Nephron (organoid): ENCODE measurements around the gene RMP24.

Experiments used
- H3K27ac Mint-ChIP-seq, 3 experiments: 2 replicates each; pipeline ENCODE4 v1.8.0; 2020; ENCODE audit warnings: mixed read lengths in 3 of 3, mild to moderate bottlenecking in 2 of 3, moderate library complexity in 1 of 3
- H3K27me3 Mint-ChIP-seq: 2 replicates; pipeline ENCODE4 v1.8.0; 2021; ENCODE audit warnings: low read depth, mild to moderate bottlenecking, moderate library complexity, mixed read lengths
- H3K36me3 Mint-ChIP-seq: 2 replicates; pipeline ENCODE4 v1.8.0; 2020; ENCODE audit warnings: low read depth, mixed read lengths
- H3K4me1 Mint-ChIP-seq: 2 replicates; pipeline ENCODE4 v1.8.0; 2020; ENCODE audit warnings: mixed read lengths
- H3K4me3 Mint-ChIP-seq, 3 experiments: 2 replicates each; pipeline ENCODE4 v1.8.0; 2020; ENCODE audit warnings: mild to moderate bottlenecking in 3 of 3, mixed read lengths in 3 of 3, moderate library complexity in 2 of 3
- H3K9me3 Mint-ChIP-seq: 2 replicates; pipeline ENCODE4 v1.8.0; 2020; ENCODE audit warnings: mixed read lengths
- CTCF ChIP-seq, 3 experiments: fragments of 200-600 bp; sonication (generic); IDR thresholded peaks; one replicate each; pipeline ENCODE4 v1.5.0; 2021; ENCODE audit warnings: antibody characterized with exemption in 3 of 3; ENCODE audit not compliant: unreplicated experiment in 3 of 3

The RMP24 gene

DNA sequence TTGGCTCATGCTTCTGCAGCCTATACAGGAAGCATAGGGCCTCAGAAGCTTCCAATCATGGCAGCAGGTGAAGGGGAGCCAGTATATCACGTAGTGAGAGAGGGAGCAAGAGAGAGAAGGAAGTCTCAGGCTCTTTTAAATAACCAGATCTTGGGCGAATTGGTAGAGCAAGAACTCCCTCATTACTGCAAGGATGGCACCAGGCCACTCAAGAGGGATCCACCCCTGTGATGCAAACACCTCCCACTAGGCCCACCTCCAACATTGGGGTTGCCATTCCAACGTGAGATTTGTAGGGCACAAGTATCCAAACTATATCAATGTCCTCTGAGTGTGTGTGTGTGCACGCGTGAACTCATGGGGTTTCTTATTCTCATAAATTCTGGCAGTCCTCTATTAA is 37.6 kb upstream of the RMP24 start:
- H3K4me1 Mint-ChIP-seq, result no peaks in the 10 kb centered on the region
- no peaks in the 10 kb centered on the region for H3K9me3 Mint-ChIP-seq
- TF ChIP-seq CTCF (IDR thresholded peaks at IDR 0.05; ENCODE audit: unreplicated experiment in 3 of 3), result no peak
- H3K4me3 Mint-ChIP-seq, result no peak overlapping the region
- no peaks in the 10 kb centered on the region for H3K27me3 Mint-ChIP-seq
- no peak overlapping the region for H3K27ac Mint-ChIP-seq
- no peaks in the 10 kb centered on the region for H3K36me3 Mint-ChIP-seq

DNA sequence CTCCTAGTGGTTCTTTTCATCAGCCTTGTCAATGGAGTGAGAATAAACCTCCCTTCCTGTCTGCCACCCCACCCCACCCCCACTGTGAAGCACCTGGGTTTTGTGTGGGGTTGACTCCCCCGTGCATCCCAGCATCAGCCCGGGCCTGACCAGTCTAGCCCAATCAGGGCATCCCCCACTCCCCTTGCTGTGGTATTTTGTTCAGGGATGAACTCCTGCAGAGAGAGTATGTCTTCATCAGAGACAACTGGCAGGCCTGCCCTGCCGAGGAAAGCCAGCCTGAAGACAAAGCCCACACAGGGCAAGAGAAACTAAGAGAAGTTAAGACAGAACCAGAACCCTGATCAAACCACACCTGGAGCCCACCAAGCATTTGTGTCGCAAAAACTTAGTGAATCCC is 36.7 kb upstream of the RMP24 start:
- no peaks in the 10 kb centered on the region for H3K36me3 Mint-ChIP-seq
- H3K4me3 Mint-ChIP-seq, result no peak overlapping the region
- H3K4me1 Mint-ChIP-seq, result no peaks in the 10 kb centered on the region
- no peaks in the 10 kb centered on the region for H3K9me3 Mint-ChIP-seq
- H3K27ac Mint-ChIP-seq, result no peak overlapping the region
- TF ChIP-seq CTCF (IDR thresholded peaks at IDR 0.05; ENCODE audit: unreplicated experiment in 3 of 3), result no peak
- H3K27me3 Mint-ChIP-seq, result no peaks in the 10 kb centered on the region

DNA sequence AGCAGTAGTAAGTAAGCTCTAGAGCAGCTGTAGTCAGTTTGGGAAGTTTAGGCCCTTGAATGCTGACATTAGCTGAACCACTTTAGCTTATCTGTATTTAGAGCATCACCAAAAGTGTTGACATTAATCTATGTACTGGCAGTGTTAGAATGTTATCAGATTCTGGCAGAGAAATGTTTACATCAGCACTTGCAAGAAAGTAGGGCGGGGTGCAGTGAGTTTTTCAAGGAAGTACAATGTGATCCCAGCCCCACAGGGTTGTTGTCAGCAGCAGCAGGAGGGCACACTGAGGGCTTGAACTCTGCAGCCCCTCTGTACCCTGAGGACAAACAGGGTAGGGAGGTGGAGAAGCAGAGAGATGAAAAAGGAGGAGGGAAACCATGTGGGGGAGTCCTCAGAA is 35.5 kb upstream of the RMP24 start:
- no peaks in the 10 kb centered on the region for H3K9me3 Mint-ChIP-seq
- TF ChIP-seq CTCF (IDR thresholded peaks at IDR 0.05; ENCODE audit: unreplicated experiment in 3 of 3), result no peak
- no peak overlapping the region for H3K27ac Mint-ChIP-seq
- H3K36me3 Mint-ChIP-seq, result no peaks in the 10 kb centered on the region
- H3K27me3 Mint-ChIP-seq, result no peaks in the 10 kb centered on the region
- no peaks in the 10 kb centered on the region for H3K4me1 Mint-ChIP-seq
- no peak overlapping the region for H3K4me3 Mint-ChIP-seq

- H3K27ac Mint-ChIP-seq, result no peak overlapping the region
- no peak for TF ChIP-seq CTCF (IDR thresholded peaks at IDR 0.05; ENCODE audit: unreplicated experiment in 3 of 3)
- H3K36me3 Mint-ChIP-seq, result no peaks in the 10 kb centered on the region
- H3K9me3 Mint-ChIP-seq, result no peaks in the 10 kb centered on the region
- no peak overlapping the region for H3K4me3 Mint-ChIP-seq
- no peaks in the 10 kb centered on the region for H3K27me3 Mint-ChIP-seq
- H3K4me1 Mint-ChIP-seq, result no peaks in the 10 kb centered on the region
Observed at GRCh38 chr18:35938158-35938557, 34.3 kb upstream of the RMP24 start.

GRCh38 chr18:35938562-35938961 is 33.9 kb upstream of the RMP24 start:
- no peaks in the 10 kb centered on the region for H3K27me3 Mint-ChIP-seq
- H3K27ac Mint-ChIP-seq, result no peak overlapping the region
- no peaks in the 10 kb centered on the region for H3K4me1 Mint-ChIP-seq
- no peaks in the 10 kb centered on the region for H3K36me3 Mint-ChIP-seq
- no peak overlapping the region for H3K4me3 Mint-ChIP-seq
- no peaks in the 10 kb centered on the region for H3K9me3 Mint-ChIP-seq
- no peak for TF ChIP-seq CTCF (IDR thresholded peaks at IDR 0.05; ENCODE audit: unreplicated experiment in 3 of 3)

- no peaks in the 10 kb centered on the region for H3K27me3 Mint-ChIP-seq
- H3K4me3 Mint-ChIP-seq, result no peak overlapping the region
- H3K4me1 Mint-ChIP-seq, result no peaks in the 10 kb centered on the region
- TF ChIP-seq CTCF (IDR thresholded peaks at IDR 0.05; ENCODE audit: unreplicated experiment in 3 of 3), result no peak
- no peak overlapping the region for H3K27ac Mint-ChIP-seq
- H3K9me3 Mint-ChIP-seq, result no peaks in the 10 kb centered on the region
- no peaks in the 10 kb centered on the region for H3K36me3 Mint-ChIP-seq
Observed at GRCh38 chr18:35939138-35939537, 33.3 kb upstream of the RMP24 start.
